ENCODE results near the gene KIF15.

DNA sequence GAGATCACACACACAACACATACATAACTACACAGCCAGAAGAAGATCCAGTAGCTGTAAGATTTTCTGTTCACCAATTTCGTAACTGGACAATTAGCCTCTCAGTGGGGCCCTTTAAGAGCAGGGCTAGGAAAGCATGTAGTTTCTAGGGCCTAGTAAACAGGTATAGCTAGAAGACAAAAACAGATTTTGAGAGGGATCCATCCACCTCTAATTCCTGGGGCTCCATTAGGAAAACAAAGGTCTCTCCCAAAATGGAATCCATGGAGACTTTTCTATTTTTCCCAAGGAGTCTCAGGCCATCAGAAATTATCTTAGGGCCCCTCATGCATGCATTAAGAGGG lies 10.5 kb downstream of the KIF15 start:
- TF ChIP-seq POLR2A (IDR thresholded peaks at IDR 0.05): no peak
- TF ChIP-seq, protein P1, sequence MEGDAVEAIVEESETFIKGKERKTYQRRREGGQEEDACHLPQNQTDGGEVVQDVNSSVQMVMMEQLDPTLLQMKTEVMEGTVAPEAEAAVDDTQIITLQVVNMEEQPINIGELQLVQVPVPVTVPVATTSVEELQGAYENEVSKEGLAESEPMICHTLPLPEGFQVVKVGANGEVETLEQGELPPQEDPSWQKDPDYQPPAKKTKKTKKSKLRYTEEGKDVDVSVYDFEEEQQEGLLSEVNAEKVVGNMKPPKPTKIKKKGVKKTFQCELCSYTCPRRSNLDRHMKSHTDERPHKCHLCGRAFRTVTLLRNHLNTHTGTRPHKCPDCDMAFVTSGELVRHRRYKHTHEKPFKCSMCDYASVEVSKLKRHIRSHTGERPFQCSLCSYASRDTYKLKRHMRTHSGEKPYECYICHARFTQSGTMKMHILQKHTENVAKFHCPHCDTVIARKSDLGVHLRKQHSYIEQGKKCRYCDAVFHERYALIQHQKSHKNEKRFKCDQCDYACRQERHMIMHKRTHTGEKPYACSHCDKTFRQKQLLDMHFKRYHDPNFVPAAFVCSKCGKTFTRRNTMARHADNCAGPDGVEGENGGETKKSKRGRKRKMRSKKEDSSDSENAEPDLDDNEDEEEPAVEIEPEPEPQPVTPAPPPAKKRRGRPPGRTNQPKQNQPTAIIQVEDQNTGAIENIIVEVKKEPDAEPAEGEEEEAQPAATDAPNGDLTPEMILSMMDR (IDR thresholded peaks at IDR 0.05): no peak

Measured in heart left ventricle (tissue), 13 donors.